Tibial nerve (tissue), 4 donors: ENCODE data around the gene JOSD1.

Source experiments
- CTCF ChIP-seq, 5 experiments: fragments of 200-600 bp in 3 of 5; fragments of 450-650 bp in 2 of 5; sonication (generic) in 3 of 5; IDR thresholded peaks; one replicate each; pipeline ENCODE4 v1.5.1; 2016 to 2019; ENCODE audit warnings: antibody characterized with exemption in 5 of 5, mild to moderate bottlenecking in 3 of 5, moderate library complexity in 2 of 5
- EP300 ChIP-seq, 2 donors: sonication (generic); formaldehyde crosslinking; IDR thresholded peaks; one replicate each; pipeline ENCODE4 v1.6.1; 2017; ENCODE audit warnings: antibody characterized with exemption in 2 of 2, mild to moderate bottlenecking in 1 of 2
- POLR2A ChIP-seq, 2 donors: fragments of 450-650 bp; IDR thresholded peaks; one replicate each; pipeline ENCODE4 v1.6.1; 2017; ENCODE audit warnings: antibody characterized with exemption in 2 of 2, mild to moderate bottlenecking in 2 of 2, moderate library complexity in 2 of 2

- no peak for TF ChIP-seq CTCF (IDR thresholded peaks at IDR 0.05)
- TF ChIP-seq POLR2A (IDR thresholded peaks at IDR 0.05) = no peak
- TF ChIP-seq EP300 (IDR thresholded peaks at IDR 0.05) = no peak
Measured at GRCh38 chr22:38689651-38690050, 11.1 kb downstream of the JOSD1 start.
